H1 (cell line): ENCODE measurements around the gene MSANTD3. TPM values are rescaled to one million over a fixed set of nuclear protein-coding genes. Genes with fewer than 3 reads are reported as not detected.
A peak's percentile ranks its signal among the peaks of the same experiment; 100 is the strongest.

Source experiments
- CTCF ChIA-PET: fragments of 300-600 bp; sonication (Branson Sonifier 250); formaldehyde crosslinking; loops from one replicate; lab custom pipeline; 2021; ENCODE audit not compliant: partially characterized antibody; lab: Charles Lee
- POLR2A ChIA-PET: fragments of 300-600 bp; sonication (Branson Sonifier 250); formaldehyde crosslinking; loops from one replicate; lab custom pipeline; 2021; ENCODE audit warnings: inconsistent platforms; ENCODE audit not compliant: partially characterized antibody; lab: Charles Lee
- DNase-seq, 2 experiments: peaks; one replicate each; pipeline versions ENCODE4 v3.0.0 to v3.0.0-alpha.2; 2010 to 2022; ENCODE audit warnings: low spot score in 2 of 2, low read depth in 1 of 2, mixed read lengths in 1 of 2
- FAIRE-seq: peaks from 2 replicates; lab custom pipeline; 2011; peaks lifted over from hg19 to GRCh38; lab: Jason Lieb, UNC
- H2AFZ ChIP-seq: 2 replicates; pipeline ENCODE4 v1.8.1; 2012; ENCODE audit warnings: low read length, inconsistent platforms
- H2AK5ac ChIP-seq: 2 replicates; pipeline ENCODE4 v1.6.1; 2013; ENCODE audit warnings: low read depth, low read length
- H2BK120ac ChIP-seq: replicated peaks from 2 replicates; pipeline ENCODE3; 2013; ENCODE audit warnings: low read depth, low read length, inconsistent platforms
- H2BK12ac ChIP-seq: 2 replicates; pipeline ENCODE4 v1.6.1; 2013; ENCODE audit warnings: low read depth, low read length
- H2BK15ac ChIP-seq: 2 replicates; pipeline ENCODE4 v1.6.1; 2013; ENCODE audit warnings: low read length
- H2BK20ac ChIP-seq: 2 replicates; pipeline ENCODE4 v1.6.1; 2013; ENCODE audit warnings: low read length
- H2BK5ac ChIP-seq: 2 replicates; pipeline ENCODE4 v1.6.1; 2013; ENCODE audit warnings: low read depth, low read length
- H3K14ac ChIP-seq: 2 replicates; pipeline ENCODE4 v1.6.1; 2013; ENCODE audit warnings: inconsistent platforms; ENCODE audit not compliant: insufficient read length
- H3K18ac ChIP-seq: 2 replicates; pipeline ENCODE4 v1.6.1; 2013; ENCODE audit warnings: low read length; ENCODE audit errors: extremely low read depth
- H3K23ac ChIP-seq: 2 replicates; pipeline ENCODE4 v1.6.1; 2013; ENCODE audit warnings: inconsistent platforms; ENCODE audit not compliant: insufficient read length
- H3K23me2 ChIP-seq: 2 replicates; pipeline ENCODE4 v1.6.1; 2013; ENCODE audit warnings: low read depth, low read length
- H3K27ac ChIP-seq: 2 replicates; pipeline ENCODE4 v1.6.1; 2011; ENCODE audit warnings: low read depth, low read length, inconsistent platforms
- H3K27me3 ChIP-seq, 4 experiments: replicated peaks in 1 of 4; 1 replicate in 1 of 4; 2 replicates in 3 of 4; pipeline versions ENCODE4 v1.6.1 to v1.8.1; 2011 to 2013; ENCODE audit warnings: low read length in 3 of 4, mild to moderate bottlenecking in 3 of 4, inconsistent platforms in 2 of 4, mixed read lengths in 2 of 4, moderate library complexity in 1 of 4; ENCODE audit not compliant: control insufficient read depth in 3 of 4, insufficient read depth in 3 of 4; ENCODE audit errors: extremely low read depth in 1 of 4
- H3K36me3 ChIP-seq, 4 experiments: 2 replicates each; pipeline versions ENCODE4 v1.6.1 to v1.8.1; 2011 to 2013; ENCODE audit warnings: mild to moderate bottlenecking in 4 of 4, low read length in 3 of 4, moderate library complexity in 2 of 4, control low read depth in 1 of 4, inconsistent platforms in 1 of 4; ENCODE audit not compliant: insufficient read depth in 4 of 4, control insufficient read depth in 2 of 4
- H3K4ac ChIP-seq: replicated peaks from 2 replicates; pipeline ENCODE3; 2013; ENCODE audit warnings: low read length, low read depth, mixed read lengths, inconsistent platforms; ENCODE audit not compliant: insufficient read length
- H3K4me1 ChIP-seq, 4 experiments: replicated peaks in 1 of 4; 1 replicate in 1 of 4; 2 replicates in 3 of 4; pipeline versions ENCODE4 v1.6.1 to v1.8.1; 2011 to 2013; ENCODE audit warnings: low read length in 3 of 4, inconsistent platforms in 2 of 4, mixed read lengths in 1 of 4; ENCODE audit not compliant: insufficient read depth in 4 of 4, control insufficient read depth in 3 of 4
- H3K4me2 ChIP-seq, 2 experiments: 2 replicates each; pipeline versions ENCODE4 v1.6.1 to v1.8.1; 2011 to 2013; ENCODE audit warnings: low read depth in 2 of 2, low read length in 2 of 2, control low read depth in 1 of 2, inconsistent platforms in 1 of 2, mild to moderate bottlenecking in 1 of 2; ENCODE audit not compliant: insufficient read depth in 1 of 2
- H3K4me3 ChIP-seq, 4 experiments: fragments of 200-600, 300-600 bp in 1 of 4; sonication (generic), shearing (Covaris generic), sonication (Bioruptor Twin) in 1 of 4; 2 replicates each; pipeline versions ENCODE4 v1.5.1 to v1.8.1; 2011 to 2016; ENCODE audit warnings: low read length in 4 of 4, low read depth in 3 of 4, control low read depth in 2 of 4, inconsistent platforms in 2 of 4, mild to moderate bottlenecking in 2 of 4, mixed read lengths in 1 of 4, moderate library complexity in 1 of 4; ENCODE audit not compliant: insufficient read depth in 2 of 4; ENCODE audit errors: extremely low read depth in 1 of 4
- H3K56ac ChIP-seq: replicated peaks from 2 replicates; pipeline ENCODE3; 2013; ENCODE audit warnings: low read depth, mild to moderate bottlenecking, mixed read lengths, low read length, inconsistent platforms; ENCODE audit not compliant: insufficient read length
- H3K79me1 ChIP-seq: 2 replicates; pipeline ENCODE4 v1.6.1; 2013; ENCODE audit warnings: low read depth, low read length, control low read depth
- H3K79me2 ChIP-seq, 2 experiments: 2 replicates each; pipeline versions ENCODE4 v1.6.1 to v1.8.1; 2012 to 2013; ENCODE audit warnings: low read length in 2 of 2, mild to moderate bottlenecking in 2 of 2, inconsistent platforms in 1 of 2; ENCODE audit not compliant: insufficient read depth in 2 of 2, control insufficient read depth in 1 of 2
- H3K9ac ChIP-seq, 4 experiments: replicated peaks in 1 of 4; 1 replicate in 1 of 4; 2 replicates in 3 of 4; pipeline versions ENCODE4 v1.6.1 to v1.8.1; 2011 to 2013; ENCODE audit warnings: low read depth in 3 of 4, low read length in 3 of 4, control low read depth in 2 of 4, mild to moderate bottlenecking in 2 of 4, moderate library complexity in 2 of 4, inconsistent platforms in 1 of 4; ENCODE audit errors: extremely low read depth in 1 of 4
- H3K9me3 ChIP-seq, 2 experiments: 2 replicates each; pipeline versions ENCODE4 v1.6.1 to v1.8.1; 2012 to 2013; ENCODE audit warnings: mild to moderate bottlenecking in 2 of 2, moderate library complexity in 2 of 2, control low read depth in 1 of 2, inconsistent platforms in 1 of 2, low read depth in 1 of 2, low read length in 1 of 2, mixed read lengths in 1 of 2; ENCODE audit not compliant: insufficient read depth in 2 of 2
- H4K20me1 ChIP-seq, 2 experiments: replicated peaks in 1 of 2; 2 replicates each; pipeline versions ENCODE3 to v1.8.1; 2011 to 2013; ENCODE audit warnings: inconsistent platforms in 2 of 2, low read length in 2 of 2, mild to moderate bottlenecking in 1 of 2; ENCODE audit not compliant: insufficient read depth in 2 of 2, control insufficient read depth in 1 of 2
- H4K5ac ChIP-seq: 2 replicates; pipeline ENCODE4 v1.6.1; 2013; ENCODE audit warnings: low read length, low read depth, mixed read lengths, inconsistent platforms; ENCODE audit not compliant: insufficient read length
- H4K8ac ChIP-seq: 2 replicates; pipeline ENCODE4 v1.8.0; 2013; ENCODE audit warnings: mild to moderate bottlenecking, moderate library complexity, low read length, inconsistent platforms; ENCODE audit not compliant: insufficient read depth; ENCODE audit errors: extremely low read depth
- H4K91ac ChIP-seq: replicated peaks from 2 replicates; pipeline ENCODE3; 2013; ENCODE audit warnings: low read length, mixed read lengths, inconsistent platforms; ENCODE audit not compliant: insufficient read length
- RBBP5 ChIP-seq: IDR thresholded peaks from 2 replicates; pipeline ENCODE4 v1.7.1; 2012; ENCODE audit warnings: low read depth, mild to moderate bottlenecking, inconsistent platforms, low read length, moderate library complexity, borderline replicate concordance
- WGBS, 2 experiments: shearing (Covaris generic) in 1 of 2; methylation state at CpG; one replicate each; pipeline versions ENCODE4 v1.1.6 to v1.1.7; 2013 to 2015; ENCODE audit warnings: low lambda C conversion rate in 2 of 2, mixed read lengths in 2 of 2, inconsistent platforms in 1 of 2, low coverage in 1 of 2, missing lambda C conversion rate in 1 of 2; ENCODE audit not compliant: insufficient replicate concordance in 2 of 2, insufficient coverage in 1 of 2, insufficient read length in 1 of 2; ENCODE audit errors: extremely low coverage in 1 of 2, missing lambda C conversion rate in 1 of 2; 5-methylcytosine and 5-hydroxymethylcytosine counted together
- polyA plus RNA-seq, 7 experiments: library from polyadenylated mRNA; depleted of rRNA in 3 of 7; stranded (reverse) in 5 of 7; unstranded in 2 of 7; fragments of >200 nt in 5 of 7; fragments of 200-250 nt in 2 of 7; gene quantifications; 1 replicate in 5 of 7; 2 replicates in 1 of 7; 4 replicates in 1 of 7; pipeline versions ENCODE4 v1.2.1 to v1.2.3, GENCODE V29; 2011 to 2013; ENCODE audit warnings: missing spikeins in 2 of 7, mixed read lengths in 2 of 7
- total RNA-seq: library from RNA; stranded (reverse); fragmentation: NEBNext Ultra II Directional; extraction: Animal tissue kit (Norgen Biotek cat#: 25700); gene quantifications from 2 replicates; pipeline ENCODE4 v1.2.1, GENCODE V29; 2021
- TF ChIP-seq, protein P1 (sequence below), 3 experiments: IDR thresholded peaks; 1 replicate in 2 of 3; 2 replicates in 1 of 3; pipeline versions ENCODE4 v1.5.1 to v1.6.1; 2011; ENCODE audit warnings: low read length in 3 of 3, mild to moderate bottlenecking in 3 of 3, inconsistent platforms in 2 of 3, low read depth in 1 of 3, moderate library complexity in 1 of 3; ENCODE audit not compliant: insufficient read depth in 1 of 3; ENCODE audit errors: control extremely low read depth in 1 of 3

The MSANTD3 gene
- total and polyA plus RNA-seq, 2 of the 8 experiments (the other 6 are each of a cell fraction or from before 2014, with no cell fraction given) = 12.0 to 41.3 TPM

DNA sequence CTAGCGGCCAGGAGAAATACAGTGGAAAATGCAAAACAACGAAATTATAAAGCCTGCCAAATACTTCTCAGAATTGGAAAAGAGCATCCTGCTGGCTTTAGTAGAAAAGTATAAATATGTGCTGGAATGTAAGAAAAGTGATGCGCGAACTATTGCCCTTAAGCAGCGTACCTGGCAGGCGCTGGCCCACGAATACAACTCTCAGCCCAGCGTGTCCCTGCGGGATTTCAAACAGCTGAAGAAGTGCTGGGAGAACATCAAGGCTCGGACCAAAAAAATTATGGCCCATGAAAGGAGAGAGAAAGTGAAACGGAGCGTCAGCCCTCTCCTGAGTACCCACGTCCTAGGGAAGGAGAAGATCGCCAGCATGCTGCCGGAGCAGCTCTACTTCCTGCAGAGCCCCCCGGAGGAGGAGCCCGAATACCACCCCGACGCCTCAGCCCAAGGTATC lies 15.0 kb downstream of the MSANTD3 start:
- H3K23me2 ChIP-seq = no peaks in the 10 kb centered on the region
- POLR2A ChIA-PET = interaction anchor here (0.6 to 1.0 kb wide), 6 partner anchors 15 to 196 kb away, joined by 3 to 5 read pairs (median 4); partner anchors contain the start of gene MSANTD3
- no peaks in the 10 kb centered on the region for H3K27me3 ChIP-seq
- no peak overlapping the region for H3K4me3 ChIP-seq
- H4K5ac ChIP-seq = no peak overlapping the region
- no peak overlapping the region for H3K4ac ChIP-seq
- H3K79me2 ChIP-seq = peaks cover 5 to 26% of the 10 kb centered on the region in 2 experiments; a peak in 3 of 4 replicates
- no peak overlapping the region for H2BK15ac ChIP-seq
- H4K20me1 ChIP-seq = no peaks in the 10 kb centered on the region
- H3K36me3 ChIP-seq = peaks cover 0 to 6% (median 0%) of the 10 kb centered on the region in 4 experiments; a peak in 2 of 8 replicates
- no peak overlapping the region for H2BK120ac ChIP-seq
- no peak overlapping the region for H2AFZ ChIP-seq
- H3K4me1 ChIP-seq = peaks cover 0 to 2% (median 0%) of the 10 kb centered on the region in 4 experiments; a peak in 1 of 7 replicates
- DNase-seq (peak in 1 of 2 experiments; percentile 51), FAIRE-seq (no peak)
- H3K14ac ChIP-seq = no peak overlapping the region
- H2BK12ac ChIP-seq = no peak overlapping the region
- H3K18ac ChIP-seq = no peak overlapping the region
- H3K79me1 ChIP-seq = peaks cover 3% of the 10 kb centered on the region; the same call in 1 of the 2 replicates
- TF ChIP-seq, protein P1, sequence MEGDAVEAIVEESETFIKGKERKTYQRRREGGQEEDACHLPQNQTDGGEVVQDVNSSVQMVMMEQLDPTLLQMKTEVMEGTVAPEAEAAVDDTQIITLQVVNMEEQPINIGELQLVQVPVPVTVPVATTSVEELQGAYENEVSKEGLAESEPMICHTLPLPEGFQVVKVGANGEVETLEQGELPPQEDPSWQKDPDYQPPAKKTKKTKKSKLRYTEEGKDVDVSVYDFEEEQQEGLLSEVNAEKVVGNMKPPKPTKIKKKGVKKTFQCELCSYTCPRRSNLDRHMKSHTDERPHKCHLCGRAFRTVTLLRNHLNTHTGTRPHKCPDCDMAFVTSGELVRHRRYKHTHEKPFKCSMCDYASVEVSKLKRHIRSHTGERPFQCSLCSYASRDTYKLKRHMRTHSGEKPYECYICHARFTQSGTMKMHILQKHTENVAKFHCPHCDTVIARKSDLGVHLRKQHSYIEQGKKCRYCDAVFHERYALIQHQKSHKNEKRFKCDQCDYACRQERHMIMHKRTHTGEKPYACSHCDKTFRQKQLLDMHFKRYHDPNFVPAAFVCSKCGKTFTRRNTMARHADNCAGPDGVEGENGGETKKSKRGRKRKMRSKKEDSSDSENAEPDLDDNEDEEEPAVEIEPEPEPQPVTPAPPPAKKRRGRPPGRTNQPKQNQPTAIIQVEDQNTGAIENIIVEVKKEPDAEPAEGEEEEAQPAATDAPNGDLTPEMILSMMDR (IDR thresholded peaks at IDR 0.05; ENCODE audit: control extremely low read depth in 1 of 3, insufficient read depth in 1 of 3, low read depth in 1 of 3, low read length in 3 of 3) = peak in 2 of 3 experiments; percentile 7 to 30; a peak in 2 of 4 replicates
- no peak for TF ChIP-seq RBBP5
- H4K8ac ChIP-seq = peak overlapping the region; percentile 15; the same call in 1 of the 2 replicates
- H3K27ac ChIP-seq = no peak overlapping the region
- no peak overlapping the region for H3K4me2 ChIP-seq
- no peaks in the 10 kb centered on the region for H3K9me3 ChIP-seq
- H3K23ac ChIP-seq = no peak overlapping the region
- no peak overlapping the region for H3K9ac ChIP-seq
- H2BK5ac ChIP-seq = no peak overlapping the region
- no peak overlapping the region for H2BK20ac ChIP-seq
- whole genome bisulfite sequencing, 2 experiments = 85% methylated on average over 19 of the region's 19 CpGs; no CpG with 5 or more reads in 1 of the 2 experiments
- no peak overlapping the region for H2AK5ac ChIP-seq
- CTCF ChIA-PET = interaction anchor here (0.6 to 2.0 kb wide), 6 partner anchors 9 to 119 kb away, joined by 3 to 9 read pairs (median 4); no protein-coding TSS in a partner anchor
- H3K56ac ChIP-seq = no peak overlapping the region
- no peak overlapping the region for H4K91ac ChIP-seq
